ENCODE results near the gene JUP. TPM values are rescaled to one million over a fixed set of nuclear protein-coding genes. Genes with fewer than 3 reads are reported as not detected.

The JUP gene
- total RNA-seq, 1 experiment from 2014 or later, result 705 TPM

- CTCF ChIA-PET, result interaction anchor here (1.3 kb wide), 1 partner anchor 16 kb away, joined by 4 read pairs; no protein-coding TSS in a partner anchor
- DNase-seq, result no peak
- Mint-ChIP-seq H3K27ac (ENCODE audit: unreplicated experiment) (no peak overlapping the region), H3K36me3 (ENCODE audit: insufficient read depth, unreplicated experiment) (peaks cover 18% of the 10 kb centered on the region), H3K9me3 (ENCODE audit: low read depth, unreplicated experiment) (no peaks in the 10 kb centered on the region), H3K4me1 (ENCODE audit: low read depth, unreplicated experiment) (no peaks in the 10 kb centered on the region), H3K4me3 (ENCODE audit: low read depth, unreplicated experiment) (no peak overlapping the region), H3K27me3 (ENCODE audit: unreplicated experiment) (peaks cover 71% of the 10 kb centered on the region)
- TF ChIP-seq CTCF (IDR thresholded peaks at IDR 0.05; ENCODE audit: unreplicated experiment), result no peak
- intact Hi-C loops (cut with micrococcal nuclease; ENCODE audit: unreplicated experiment), result no loop called here
- no TSS peak for BruUV-seq (replicated peaks)
Observed at GRCh38 chr17:41731836-41732235, 54.7 kb downstream of the JUP start.

- CTCF ChIA-PET, result interaction anchor here (1.0 to 1.3 kb wide), 2 partner anchors 14 to 81 kb away, joined by 3 to 4 read pairs; partner anchors contain the start of gene P3H4
- no TSS peak for BruUV-seq (replicated peaks)
Observed at GRCh38 chr17:41730479-41730878, 56.0 kb downstream of the JUP start.

GRCh38 chr17:41728056-41728455 is 58.5 kb downstream of the JUP start:
- H3K4me3 Mint-ChIP-seq (ENCODE audit: low read depth, unreplicated experiment), result no peak overlapping the region
- no peak for DNase-seq
- BruUV-seq (replicated peaks), result no TSS peak
- intact Hi-C loops (cut with micrococcal nuclease; ENCODE audit: unreplicated experiment), result no loop called here
- H3K4me1 Mint-ChIP-seq (ENCODE audit: low read depth, unreplicated experiment), result no peaks in the 10 kb centered on the region
- H3K27ac Mint-ChIP-seq (ENCODE audit: unreplicated experiment), result no peak overlapping the region
- CTCF ChIA-PET, result interaction anchor here (0.6 to 0.9 kb wide), 2 partner anchors 24 to 134 kb away, joined by 3 to 4 read pairs; no protein-coding TSS in a partner anchor
- peaks cover 6% of the 10 kb centered on the region for H3K36me3 Mint-ChIP-seq (ENCODE audit: insufficient read depth, unreplicated experiment)
- no peak for TF ChIP-seq CTCF (IDR thresholded peaks at IDR 0.05; ENCODE audit: unreplicated experiment)
- peaks cover 48% of the 10 kb centered on the region for H3K27me3 Mint-ChIP-seq (ENCODE audit: unreplicated experiment)
- no peaks in the 10 kb centered on the region for H3K9me3 Mint-ChIP-seq (ENCODE audit: low read depth, unreplicated experiment)

More at GRCh38 chr17:41730479-41730878, 56.0 kb downstream of the JUP start:
- TF ChIP-seq CTCF (IDR thresholded peaks at IDR 0.05; ENCODE audit: unreplicated experiment), result no peak
- Mint-ChIP-seq H3K36me3 (ENCODE audit: insufficient read depth, unreplicated experiment) (peaks cover 18% of the 10 kb centered on the region), H3K27ac (ENCODE audit: unreplicated experiment) (no peak overlapping the region), H3K4me1 (ENCODE audit: low read depth, unreplicated experiment) (no peaks in the 10 kb centered on the region), H3K4me3 (ENCODE audit: low read depth, unreplicated experiment) (no peak overlapping the region), H3K9me3 (ENCODE audit: low read depth, unreplicated experiment) (no peaks in the 10 kb centered on the region), H3K27me3 (ENCODE audit: unreplicated experiment) (peaks cover 59% of the 10 kb centered on the region)
- DNase-seq, result no peak
- intact Hi-C loops (cut with micrococcal nuclease; ENCODE audit: unreplicated experiment), result no loop called here

- peaks cover 19% of the 10 kb centered on the region for H3K27me3 Mint-ChIP-seq (ENCODE audit: unreplicated experiment)
- no peak for DNase-seq
- H3K4me3 Mint-ChIP-seq (ENCODE audit: low read depth, unreplicated experiment), result no peak overlapping the region
- no peaks in the 10 kb centered on the region for H3K9me3 Mint-ChIP-seq (ENCODE audit: low read depth, unreplicated experiment)
- no peaks in the 10 kb centered on the region for H3K4me1 Mint-ChIP-seq (ENCODE audit: low read depth, unreplicated experiment)
- H3K27ac Mint-ChIP-seq (ENCODE audit: unreplicated experiment), result no peak overlapping the region
- no TSS peak for BruUV-seq (replicated peaks)
- no peak for TF ChIP-seq CTCF (IDR thresholded peaks at IDR 0.05; ENCODE audit: unreplicated experiment)
- CTCF ChIA-PET, result interaction anchor here (0.5 to 1.0 kb wide), 3 partner anchors 15 to 74 kb away, joined by 3 to 8 read pairs (median 3); partner anchors contain the start of gene JUP
- intact Hi-C loops (cut with micrococcal nuclease; ENCODE audit: unreplicated experiment), result no loop called here
- no peaks in the 10 kb centered on the region for H3K36me3 Mint-ChIP-seq (ENCODE audit: insufficient read depth, unreplicated experiment)
Observed at GRCh38 chr17:41725134-41725533, 61.4 kb downstream of the JUP start.
